Hepatocyte (in vitro differentiated cells): ENCODE measurements around the gene BANK1. TPM values are rescaled to one million over a fixed set of nuclear protein-coding genes. Genes with fewer than 3 reads are reported as not detected.

Source experiments
- DNase-seq: peaks from one replicate; pipeline ENCODE4 v3.0.0-alpha.2; 2016; ENCODE audit warnings: low spot score
- H2AFZ ChIP-seq: fragments of 200-600 bp; sonication (generic); 2 replicates; pipeline ENCODE4 v1.6.0; 2016; ENCODE audit warnings: antibody characterized with exemption, mild to moderate bottlenecking
- H3K27ac ChIP-seq: fragments of 200-600 bp; sonication (generic); 2 replicates; pipeline ENCODE4 v1.5.1; 2016; ENCODE audit warnings: mild to moderate bottlenecking
- H3K27me3 ChIP-seq: fragments of 200-600 bp; sonication (generic); 2 replicates; pipeline ENCODE4 v1.6.1; 2016
- H3K36me3 ChIP-seq: fragments of 200-600 bp; sonication (generic); replicated peaks from 2 replicates; pipeline ENCODE4 v1.5.1; 2016; ENCODE audit warnings: low read depth; ENCODE audit not compliant: insufficient read depth
- H3K4me1 ChIP-seq: fragments of 200-600 bp; sonication (generic); 2 replicates; pipeline ENCODE4 v1.5.1; 2016; ENCODE audit warnings: mild to moderate bottlenecking, moderate library complexity; ENCODE audit not compliant: insufficient read depth
- H3K4me2 ChIP-seq: fragments of 200-600 bp; sonication (generic); 2 replicates; pipeline ENCODE4 v1.6.0; 2016
- H3K4me3 ChIP-seq: fragments of 200-600 bp; sonication (generic); 2 replicates; pipeline ENCODE4 v1.5.1; 2016; ENCODE audit warnings: mild to moderate bottlenecking
- H3K79me2 ChIP-seq: fragments of 200-600 bp; sonication (generic); 2 replicates; pipeline ENCODE4 v1.6.0; 2017; ENCODE audit warnings: mild to moderate bottlenecking
- H3K9me2 ChIP-seq: fragments of 200-600 bp; sonication (generic); replicated peaks from 2 replicates; pipeline ENCODE4 v1.6.0; 2017; ENCODE audit warnings: mild to moderate bottlenecking; ENCODE audit not compliant: insufficient read depth
- H3K9me3 ChIP-seq: fragments of 200-600 bp; sonication (generic); 2 replicates; pipeline ENCODE4 v1.5.1; 2016; ENCODE audit warnings: low read depth, mild to moderate bottlenecking
- H4K20me1 ChIP-seq: fragments of 200-600 bp; sonication (generic); 2 replicates; pipeline ENCODE4 v1.6.0; 2016; ENCODE audit warnings: mild to moderate bottlenecking; ENCODE audit not compliant: insufficient read depth, poor library complexity, severe bottlenecking
- CTCF ChIP-seq: fragments of 200-600 bp; sonication (generic); IDR thresholded peaks from 2 replicates; pipeline ENCODE4 v1.5.1; 2016; ENCODE audit warnings: antibody characterized with exemption, mild to moderate bottlenecking; ENCODE audit not compliant: poor library complexity
- EZH2 ChIP-seq: fragments of 200-600 bp; sonication (generic); IDR thresholded peaks from 2 replicates; pipeline ENCODE4 v1.6.1; 2016; ENCODE audit warnings: antibody characterized with exemption, mild to moderate bottlenecking, borderline replicate concordance
- EZH2phosphoT487 ChIP-seq: fragments of 200-600 bp; sonication (generic); IDR thresholded peaks from one replicate; pipeline ENCODE4 v1.6.1; 2018; ENCODE audit warnings: antibody characterized with exemption, mild to moderate bottlenecking, low read depth, moderate library complexity; ENCODE audit not compliant: unreplicated experiment, severe bottlenecking
- WGBS: methylation state at CpG from one replicate; pipeline ENCODE4 v1.1.6; 2016; ENCODE audit warnings: low lambda C conversion rate; ENCODE audit errors: missing lambda C conversion rate; 5-methylcytosine and 5-hydroxymethylcytosine counted together
- polyA plus RNA-seq: library from polyadenylated mRNA; unstranded; fragments of >200 nt; fragmentation: Nextera tagmentation; extraction: Ambion mirVana; gene quantifications from 2 replicates; pipeline ENCODE4 v1.2.1, GENCODE V29; 2016
- total RNA-seq: library from RNA; depleted of rRNA; stranded (reverse); fragments of >200 nt; gene quantifications from 2 replicates; pipeline ENCODE4 v1.2.3, GENCODE V29; 2014

The BANK1 gene
- total and polyA plus RNA-seq, 2 experiments from 2014 or later = 0.17 to 0.29 TPM

DNA sequence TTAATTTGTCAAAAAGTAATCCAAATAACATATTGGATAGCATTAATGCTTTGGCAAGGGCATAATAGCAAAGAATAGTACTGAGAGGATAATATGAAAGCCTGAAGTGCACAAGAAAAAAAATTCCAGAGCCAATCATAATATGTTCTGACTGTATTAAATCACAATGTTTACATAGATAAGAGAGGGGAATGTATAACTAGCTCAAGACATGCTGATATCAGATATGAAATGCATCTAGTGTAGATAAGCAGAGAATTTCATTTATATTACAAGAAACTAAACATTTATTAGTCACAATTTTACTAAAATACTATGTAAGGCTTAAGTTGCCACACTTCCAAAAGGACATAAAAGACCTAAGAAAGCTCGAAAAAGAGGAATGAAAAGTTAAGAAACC, 193.3 kb downstream of the BANK1 start:
- Histone ChIP-seq H3K79me2 (no peaks in the 10 kb centered on the region), H3K9me2 (no peaks in the 10 kb centered on the region), H3K4me3 (no peak overlapping the region), H3K27ac (no peak overlapping the region), H3K4me1 (peaks cover 7% of the 10 kb centered on the region), H3K27me3 (no peaks in the 10 kb centered on the region), H3K4me2 (no peak overlapping the region), H4K20me1 (no peaks in the 10 kb centered on the region), H3K9me3 (no peaks in the 10 kb centered on the region), H3K36me3 (no peaks in the 10 kb centered on the region), H2AFZ (no peak overlapping the region)
- TF ChIP-seq EZH2phosphoT487 = no peak
- TF ChIP-seq CTCF = no peak
- TF ChIP-seq EZH2 = no peak
- WGBS = 52% methylated on average over 1 of the region's 1 CpG
- no peak for DNase-seq

- H3K4me2 ChIP-seq = no peak overlapping the region
- H3K27ac ChIP-seq = no peak overlapping the region
- WGBS = 71% methylated on average over 5 of the region's 5 CpGs
Measured at GRCh38 chr4:101987623-101988243, 197.2 kb downstream of the BANK1 start.

GRCh38 chr4:101989551-101989950, 199.0 kb downstream of the BANK1 start:
- WGBS = 85% methylated on average over 3 of the region's 3 CpGs
- H3K4me1 ChIP-seq = no peaks in the 10 kb centered on the region
- H3K79me2 ChIP-seq = no peaks in the 10 kb centered on the region
- H3K27ac ChIP-seq = no peak overlapping the region
- no peak overlapping the region for H3K4me2 ChIP-seq
- TF ChIP-seq CTCF = no peak
- no peak for TF ChIP-seq EZH2phosphoT487
- TF ChIP-seq EZH2 = no peak
- H2AFZ ChIP-seq = no peak overlapping the region
- no peaks in the 10 kb centered on the region for H3K36me3 ChIP-seq
- no peak for DNase-seq
- no peaks in the 10 kb centered on the region for H4K20me1 ChIP-seq
- H3K27me3 ChIP-seq = no peaks in the 10 kb centered on the region
- no peaks in the 10 kb centered on the region for H3K9me2 ChIP-seq
- H3K9me3 ChIP-seq = no peaks in the 10 kb centered on the region
- no peak overlapping the region for H3K4me3 ChIP-seq

More at GRCh38 chr4:101987623-101988243, 197.2 kb downstream of the BANK1 start:
- Histone ChIP-seq H3K4me1 (peaks cover 7% of the 10 kb centered on the region), H3K27me3 (no peaks in the 10 kb centered on the region), H4K20me1 (no peaks in the 10 kb centered on the region), H3K79me2 (no peaks in the 10 kb centered on the region), H3K4me3 (no peak overlapping the region), H3K9me3 (no peaks in the 10 kb centered on the region), H3K36me3 (no peaks in the 10 kb centered on the region), H3K9me2 (no peaks in the 10 kb centered on the region), H2AFZ (no peak overlapping the region)
- TF ChIP-seq CTCF (no peak), EZH2phosphoT487 (no peak), EZH2 (no peak)
- peak; percentile 11 for DNase-seq
